ENCODE results near the gene TMEM187. TPM values are rescaled to one million over a fixed set of nuclear protein-coding genes. Genes with fewer than 3 reads are reported as not detected.

The TMEM187 gene
- total RNA-seq, 1 donor from 2014 or later = 8.6 TPM

DNA sequence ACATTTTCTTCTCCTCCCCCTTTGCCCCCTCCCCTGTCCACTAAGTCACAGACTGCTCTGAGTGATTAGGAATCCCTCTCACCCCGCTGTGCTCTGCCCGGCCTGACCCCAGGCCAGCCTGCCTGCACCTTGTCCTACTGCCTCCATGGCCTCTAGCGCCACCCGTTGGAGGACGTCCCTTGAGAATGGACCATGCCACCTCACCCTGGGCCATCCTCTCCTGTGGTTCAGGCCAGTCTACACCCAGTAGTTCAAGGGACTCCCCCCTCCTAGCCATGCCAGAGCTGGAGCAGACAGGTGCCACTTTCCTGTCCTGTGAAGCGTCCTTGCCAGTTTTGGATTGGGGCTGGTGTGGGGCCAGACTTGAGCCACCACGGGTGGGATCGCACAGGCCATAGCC, 56.9 kb downstream of the TMEM187 start:
- Histone ChIP-seq H3K27ac (no peak overlapping the region), H3K4me1 (no peaks in the 10 kb centered on the region), H3K4me3 (no peak overlapping the region), H3K27me3 (no peaks in the 10 kb centered on the region), H3K36me3 (peaks cover 0 to 25% of the 10 kb centered on the region in 2 donors), H3K9me3 (no peaks in the 10 kb centered on the region)
- no peak for DNase-seq (ENCODE audit: extremely low spot score in 2 of 2)
- intact Hi-C loops (cut with DNase I) = no loop called here
- TF ChIP-seq POLR2AphosphoS5 (IDR thresholded peaks at IDR 0.05; ENCODE audit: insufficient read depth in 1 of 2, low read depth in 1 of 2) = no peak
- TF ChIP-seq, protein P1, sequence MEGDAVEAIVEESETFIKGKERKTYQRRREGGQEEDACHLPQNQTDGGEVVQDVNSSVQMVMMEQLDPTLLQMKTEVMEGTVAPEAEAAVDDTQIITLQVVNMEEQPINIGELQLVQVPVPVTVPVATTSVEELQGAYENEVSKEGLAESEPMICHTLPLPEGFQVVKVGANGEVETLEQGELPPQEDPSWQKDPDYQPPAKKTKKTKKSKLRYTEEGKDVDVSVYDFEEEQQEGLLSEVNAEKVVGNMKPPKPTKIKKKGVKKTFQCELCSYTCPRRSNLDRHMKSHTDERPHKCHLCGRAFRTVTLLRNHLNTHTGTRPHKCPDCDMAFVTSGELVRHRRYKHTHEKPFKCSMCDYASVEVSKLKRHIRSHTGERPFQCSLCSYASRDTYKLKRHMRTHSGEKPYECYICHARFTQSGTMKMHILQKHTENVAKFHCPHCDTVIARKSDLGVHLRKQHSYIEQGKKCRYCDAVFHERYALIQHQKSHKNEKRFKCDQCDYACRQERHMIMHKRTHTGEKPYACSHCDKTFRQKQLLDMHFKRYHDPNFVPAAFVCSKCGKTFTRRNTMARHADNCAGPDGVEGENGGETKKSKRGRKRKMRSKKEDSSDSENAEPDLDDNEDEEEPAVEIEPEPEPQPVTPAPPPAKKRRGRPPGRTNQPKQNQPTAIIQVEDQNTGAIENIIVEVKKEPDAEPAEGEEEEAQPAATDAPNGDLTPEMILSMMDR (IDR thresholded peaks at IDR 0.05) = no peak
- TF ChIP-seq POLR2A (IDR thresholded peaks at IDR 0.05) = no peak

DNA sequence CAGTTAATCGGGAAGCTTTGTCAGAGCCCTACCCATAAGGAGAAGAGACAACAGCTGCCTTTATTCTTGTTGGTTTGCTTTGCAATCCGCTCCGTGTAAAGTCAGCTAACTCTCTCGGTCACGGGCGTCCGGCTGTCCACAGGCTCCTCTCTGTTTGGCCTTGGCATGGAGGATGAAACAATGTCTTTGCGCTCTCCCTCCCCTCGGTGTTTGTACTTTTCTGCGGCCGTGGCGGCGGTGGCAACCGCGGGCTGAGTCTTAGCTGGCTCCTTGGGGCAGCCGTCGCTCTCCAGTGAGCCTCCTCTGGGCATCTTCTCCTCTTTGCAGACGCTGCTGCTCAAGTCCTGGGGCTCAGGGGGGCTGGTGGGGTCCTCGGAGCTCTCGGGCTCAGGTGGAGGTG, 57.7 kb downstream of the TMEM187 start:
- no peak overlapping the region for H3K4me3 ChIP-seq
- H3K9me3 ChIP-seq = no peaks in the 10 kb centered on the region
- H3K36me3 ChIP-seq = peaks cover 0 to 25% of the 10 kb centered on the region in 2 donors
- no peaks in the 10 kb centered on the region for H3K27me3 ChIP-seq
- H3K4me1 ChIP-seq = no peaks in the 10 kb centered on the region
- intact Hi-C loops (cut with DNase I) = no loop called here
- TF ChIP-seq POLR2A (IDR thresholded peaks at IDR 0.05) (no peak), POLR2AphosphoS5 (IDR thresholded peaks at IDR 0.05; ENCODE audit: insufficient read depth in 1 of 2, low read depth in 1 of 2) (no peak)
- TF ChIP-seq, protein P1 (IDR thresholded peaks at IDR 0.05) = no peak
- DNase-seq (ENCODE audit: extremely low spot score in 2 of 2) = no peak
- no peak overlapping the region for H3K27ac ChIP-seq

DNA sequence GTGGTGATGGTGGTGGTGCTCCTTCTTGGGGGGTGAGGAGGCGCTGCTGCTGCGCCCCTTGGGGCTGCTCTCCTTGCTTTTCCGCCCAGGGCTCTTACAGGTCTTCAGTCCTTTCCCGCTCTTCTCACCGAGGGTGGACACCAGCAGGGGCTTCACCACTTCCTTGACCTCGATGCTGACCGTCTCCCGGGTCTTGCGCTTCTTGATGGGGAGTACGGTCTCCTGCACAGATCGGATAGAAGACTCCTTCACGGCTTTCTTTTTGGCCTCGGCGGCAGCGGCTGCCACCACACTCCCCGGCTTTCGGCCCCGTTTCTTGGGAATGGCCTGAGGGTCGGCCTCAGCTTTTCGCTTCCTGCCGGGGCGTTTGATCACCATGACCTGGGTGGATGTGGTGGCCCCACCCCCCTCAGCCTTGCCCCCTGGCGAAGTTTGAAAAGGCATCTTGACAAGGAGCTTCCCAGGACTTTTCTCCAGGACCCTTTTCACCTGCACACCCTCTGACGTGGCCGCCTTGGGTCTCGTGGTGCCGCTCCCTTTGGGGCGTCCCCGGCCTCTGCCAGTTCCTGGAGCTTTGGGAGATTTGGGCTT, 58.3 kb downstream of the TMEM187 start:
- H3K4me3 ChIP-seq = no peak overlapping the region
- no peak for DNase-seq (ENCODE audit: extremely low spot score in 2 of 2)
- H3K9me3 ChIP-seq = no peaks in the 10 kb centered on the region
- H3K27me3 ChIP-seq = no peaks in the 10 kb centered on the region
- H3K27ac ChIP-seq = no peak overlapping the region
- TF ChIP-seq POLR2A (IDR thresholded peaks at IDR 0.05) (no peak), POLR2AphosphoS5 (IDR thresholded peaks at IDR 0.05; ENCODE audit: insufficient read depth in 1 of 2, low read depth in 1 of 2) (no peak)
- TF ChIP-seq, protein P1 (IDR thresholded peaks at IDR 0.05) = no peak
- intact Hi-C loops (cut with DNase I) = no loop called here
- no peaks in the 10 kb centered on the region for H3K4me1 ChIP-seq
- H3K36me3 ChIP-seq = peaks cover 0 to 25% of the 10 kb centered on the region in 2 donors

DNA sequence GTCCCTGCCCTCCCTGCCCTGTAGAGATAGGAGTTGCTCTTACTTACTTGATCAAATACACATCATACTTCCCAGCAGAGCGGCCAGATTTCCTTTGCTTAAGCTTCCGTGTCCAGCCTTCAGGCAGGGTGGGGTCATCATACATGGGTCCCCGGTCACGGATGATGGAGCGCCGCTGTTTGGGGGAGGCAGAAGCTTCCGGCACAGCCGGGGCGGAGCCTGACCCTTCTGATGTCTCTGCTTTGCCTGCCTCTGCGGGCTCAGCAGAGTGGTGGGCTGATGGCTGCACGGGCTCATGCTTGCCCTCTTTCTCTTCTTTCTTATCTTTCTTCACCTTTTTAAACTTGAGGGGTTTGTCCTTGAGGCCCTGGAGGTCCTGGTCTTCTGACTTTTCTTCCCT, 59.6 kb downstream of the TMEM187 start:
- no peaks in the 10 kb centered on the region for H3K27me3 ChIP-seq
- peaks cover 0 to 25% of the 10 kb centered on the region in 2 donors for H3K36me3 ChIP-seq
- no peak overlapping the region for H3K4me3 ChIP-seq
- DNase-seq (ENCODE audit: extremely low spot score in 2 of 2) = no peak
- intact Hi-C loops (cut with DNase I) = no loop called here
- no peaks in the 10 kb centered on the region for H3K9me3 ChIP-seq
- no peak for TF ChIP-seq POLR2A (IDR thresholded peaks at IDR 0.05)
- H3K27ac ChIP-seq = no peak overlapping the region
- no peaks in the 10 kb centered on the region for H3K4me1 ChIP-seq

DNA sequence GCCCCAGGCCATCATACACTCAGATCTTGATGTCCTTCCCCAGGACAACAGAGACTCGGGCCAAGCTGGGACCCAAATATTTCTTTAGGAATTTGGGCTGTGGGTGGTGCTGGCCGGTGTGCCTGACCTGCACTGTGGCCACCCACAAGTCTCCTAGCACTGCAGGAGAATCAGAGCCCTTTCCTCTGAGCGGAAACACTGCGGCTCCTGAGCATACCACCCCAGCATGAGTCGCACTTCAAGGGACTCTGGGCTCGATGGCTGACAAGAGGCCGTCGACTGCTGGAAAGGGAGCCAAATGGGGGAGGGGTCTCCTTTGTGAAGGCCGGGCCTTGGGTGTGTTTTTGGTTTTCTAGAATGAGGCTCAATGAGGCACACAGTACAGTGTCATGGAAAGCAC, 60.1 kb downstream of the TMEM187 start:
- intact Hi-C loops (cut with DNase I) = no loop called here
- Histone ChIP-seq H3K27me3 (no peaks in the 10 kb centered on the region), H3K36me3 (peaks cover 0 to 25% of the 10 kb centered on the region in 2 donors), H3K4me1 (no peaks in the 10 kb centered on the region), H3K27ac (no peak overlapping the region), H3K4me3 (no peak overlapping the region), H3K9me3 (no peaks in the 10 kb centered on the region)
- DNase-seq (ENCODE audit: extremely low spot score in 2 of 2) = no peak
- TF ChIP-seq POLR2A (IDR thresholded peaks at IDR 0.05) (no peak), POLR2AphosphoS5 (IDR thresholded peaks at IDR 0.05; ENCODE audit: insufficient read depth in 1 of 2, low read depth in 1 of 2) (no peak)
- TF ChIP-seq, protein P1 (IDR thresholded peaks at IDR 0.05) = no peak

MicroRNAs encoded within 50 kb of the gene (microRNA counts, 767-probe panel; counts per million panel counts)
- microRNA hsa-miR-718 = 238 to 261 counts per million in 2 donors

Small RNA genes within 50 kb of the gene (microRNA-seq; reads per million reads assigned to microRNA genes)
- gene MIR3202-1 (ENCODE audit: borderline number of aligned reads, borderline replicate concordance) (not detected), gene MIR3202-2 (ENCODE audit: borderline number of aligned reads, borderline replicate concordance) (not detected), gene MIR718 (ENCODE audit: borderline number of aligned reads, borderline replicate concordance) (not detected)

Small RNA genes within 50 kb of the gene (small RNA-seq; reads per million reads assigned to genes)
- gene MIR3202-1 = not detected

Other genes with a start within 250 kb of the TMEM187 start
- 126 TPM for gene BCAP31, start 248.4 kb upstream of the TMEM187 start, total RNA-seq
- 11.0 TPM for gene ABCD1, start 247.9 kb upstream of the TMEM187 start, total RNA-seq
- 36.1 TPM for gene PLXNB3, start 208.5 kb upstream of the TMEM187 start, total RNA-seq
- 0.25 TPM for gene SRPK3, start 191.7 kb upstream of the TMEM187 start, total RNA-seq
- 118 TPM for gene IDH3G, start 178.4 kb upstream of the TMEM187 start, total RNA-seq
- gene SSR4, start 178.1 kb upstream of the TMEM187 start, total RNA-seq = 250 TPM
- gene PDZD4, start 142.2 kb upstream of the TMEM187 start, total RNA-seq = 10.3 TPM
- 9.6 TPM for gene L1CAM, start 86.6 kb upstream of the TMEM187 start, total RNA-seq
- gene AVPR2, start 68.1 kb upstream of the TMEM187 start, total RNA-seq = 4.9 TPM
- gene ARHGAP4, start 46.5 kb upstream of the TMEM187 start, total RNA-seq = 36.6 TPM
- 66.8 TPM for gene NAA10, start 37.7 kb upstream of the TMEM187 start, total RNA-seq
- gene RENBP, start 28.1 kb upstream of the TMEM187 start, total RNA-seq = 4.2 TPM
- gene HCFC1, start 936 bp upstream of the TMEM187 start, total RNA-seq = 38.8 TPM
- gene IRAK1, start 47.1 kb downstream of the TMEM187 start, total RNA-seq = 46.7 TPM
- 38.5 TPM for gene MECP2, start 125.0 kb downstream of the TMEM187 start, total RNA-seq
- gene OPN1LW, start 171.5 kb downstream of the TMEM187 start, total RNA-seq = not detected
- not detected for gene OPN1MW, start 209.8 kb downstream of the TMEM187 start, total RNA-seq
- not detected for gene OPN1MW2, start 247.0 kb downstream of the TMEM187 start, total RNA-seq